ENCODE measurements around the gene UBE3B.

Gene UBE3B

DNA sequence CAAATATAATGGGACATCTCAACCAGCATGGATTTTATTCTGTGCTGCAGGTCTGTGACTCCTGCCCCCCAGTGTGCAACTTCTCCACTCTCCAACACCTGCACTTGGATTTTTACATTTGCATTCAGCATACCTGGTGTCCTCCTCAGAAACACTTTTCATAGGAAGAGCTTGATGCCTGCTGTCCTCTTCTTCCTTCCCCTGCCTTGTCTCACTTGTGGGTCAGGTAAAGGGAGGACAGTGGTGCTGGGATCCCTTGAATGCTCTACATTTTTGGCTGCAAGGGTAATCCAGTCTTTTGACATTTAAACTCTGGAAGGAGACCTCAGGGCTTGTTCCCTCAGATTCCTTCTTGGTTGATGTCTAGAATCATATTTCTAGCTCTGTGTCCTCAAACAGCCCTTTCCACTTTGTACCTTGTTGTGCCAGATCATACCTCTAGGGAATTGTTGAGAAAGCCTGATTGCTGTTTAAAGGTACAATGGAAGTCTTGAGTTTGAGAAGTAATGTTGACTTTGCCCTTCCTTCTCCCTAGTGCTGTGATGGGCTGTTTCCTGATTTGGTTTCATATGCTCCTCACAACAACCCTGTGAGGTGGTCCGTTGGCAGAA, 12.6 kb downstream of the UBE3B start:
- H3K4me1 ChIP-seq (ENCODE audit: control insufficient read depth in 5 of 5, insufficient read depth in 5 of 5, low read length in 5 of 5) = peaks cover 0 to 27% (median 15%) of the 10 kb centered on the region in 5 donors
- H3K36me3 ChIP-seq (ENCODE audit: control insufficient read depth in 5 of 5, insufficient read depth in 5 of 5, low read length in 5 of 5) = peaks cover 42 to 96% (median 91%) of the 10 kb centered on the region in 5 donors
- H3K9ac ChIP-seq (ENCODE audit: low read length in 5 of 5) = no peak overlapping the region

DNA sequence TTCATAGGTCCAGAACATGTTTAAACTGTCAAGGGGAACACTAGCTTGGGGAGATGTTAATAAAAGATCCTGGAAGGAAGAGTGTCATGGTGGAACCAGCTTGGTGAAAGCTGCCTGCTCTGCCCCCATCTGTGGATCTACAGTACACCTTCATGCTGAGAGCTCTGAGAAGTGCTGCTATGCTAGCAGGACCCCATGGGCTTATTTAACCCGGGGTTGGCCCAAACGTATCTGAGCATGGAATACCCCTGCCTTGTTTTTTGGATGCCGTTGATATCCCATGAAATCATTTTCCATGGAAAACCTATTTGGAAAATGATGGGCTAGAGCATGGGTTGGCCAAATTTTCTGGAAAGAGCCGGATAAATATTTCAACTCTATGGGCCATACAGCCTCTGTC, 14.2 kb downstream of the UBE3B start:
- Histone ChIP-seq H3K4me3 (ENCODE audit: low read depth in 1 of 5, low read length in 5 of 5) (no peak overlapping the region), H3K36me3 (ENCODE audit: control insufficient read depth in 5 of 5, insufficient read depth in 5 of 5, low read length in 5 of 5) (peaks cover 38 to 93% (median 86%) of the 10 kb centered on the region in 5 donors)

More for the DNA sequence above, 12.6 kb downstream of the UBE3B start:
- peak overlapping the region; percentile 53 for H3K27ac ChIP-seq (ENCODE audit: low read depth, low read length)
- H3K4me3 ChIP-seq (ENCODE audit: low read depth in 1 of 5, low read length in 5 of 5) = no peak overlapping the region
- H3K27me3 ChIP-seq (ENCODE audit: control insufficient read depth in 5 of 5, insufficient read depth in 4 of 5, low read length in 5 of 5) = no peaks in the 10 kb centered on the region
- H3K9me3 ChIP-seq (ENCODE audit: control insufficient read depth in 5 of 5, low read length in 5 of 5) = no peaks in the 10 kb centered on the region

DNA sequence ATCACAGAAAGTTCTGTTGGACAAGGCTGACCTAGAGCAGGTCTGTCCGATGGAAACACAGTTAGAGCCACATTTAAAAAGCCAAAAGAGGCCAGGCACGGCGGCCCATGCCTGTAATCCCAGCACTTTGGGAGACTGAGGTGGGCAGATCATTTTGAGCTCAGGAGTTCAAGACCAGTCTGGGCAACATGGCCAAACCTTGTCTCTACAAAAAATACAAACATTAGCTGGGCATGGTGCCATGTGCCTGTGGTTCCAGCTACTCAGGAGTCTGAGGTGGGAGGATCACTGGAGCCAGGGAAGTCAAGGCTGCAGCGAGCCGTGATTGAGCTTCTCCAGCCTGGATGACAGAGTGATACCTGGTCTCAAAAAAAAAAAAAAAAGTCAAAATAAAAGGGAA, 14.9 kb downstream of the UBE3B start:
- peaks cover 0 to 27% (median 15%) of the 10 kb centered on the region in 5 donors for H3K4me1 ChIP-seq (ENCODE audit: control insufficient read depth in 5 of 5, insufficient read depth in 5 of 5, low read length in 5 of 5)
- no peak overlapping the region for H3K4me3 ChIP-seq (ENCODE audit: low read depth in 1 of 5, low read length in 5 of 5)
- H3K27me3 ChIP-seq (ENCODE audit: control insufficient read depth in 5 of 5, insufficient read depth in 4 of 5, low read length in 5 of 5) = no peaks in the 10 kb centered on the region
- no peak overlapping the region for H3K9ac ChIP-seq (ENCODE audit: low read length in 5 of 5)
- no peaks in the 10 kb centered on the region for H3K9me3 ChIP-seq (ENCODE audit: control insufficient read depth in 5 of 5, low read length in 5 of 5)
- H3K27ac ChIP-seq (ENCODE audit: low read depth, low read length) = no peak overlapping the region
- H3K36me3 ChIP-seq (ENCODE audit: control insufficient read depth in 5 of 5, insufficient read depth in 5 of 5, low read length in 5 of 5) = peaks cover 38 to 89% (median 81%) of the 10 kb centered on the region in 5 donors

More for the DNA sequence above, 14.2 kb downstream of the UBE3B start:
- Histone ChIP-seq H3K4me1 (ENCODE audit: control insufficient read depth in 5 of 5, insufficient read depth in 5 of 5, low read length in 5 of 5) (peaks cover 0 to 27% (median 15%) of the 10 kb centered on the region in 5 donors), H3K27me3 (ENCODE audit: control insufficient read depth in 5 of 5, insufficient read depth in 4 of 5, low read length in 5 of 5) (no peaks in the 10 kb centered on the region), H3K9ac (ENCODE audit: low read length in 5 of 5) (peak overlapping the region in 1 of 5 donors; percentile 17), H3K9me3 (ENCODE audit: control insufficient read depth in 5 of 5, low read length in 5 of 5) (no peaks in the 10 kb centered on the region), H3K27ac (ENCODE audit: low read depth, low read length) (peak overlapping the region; percentile 53)

DNA sequence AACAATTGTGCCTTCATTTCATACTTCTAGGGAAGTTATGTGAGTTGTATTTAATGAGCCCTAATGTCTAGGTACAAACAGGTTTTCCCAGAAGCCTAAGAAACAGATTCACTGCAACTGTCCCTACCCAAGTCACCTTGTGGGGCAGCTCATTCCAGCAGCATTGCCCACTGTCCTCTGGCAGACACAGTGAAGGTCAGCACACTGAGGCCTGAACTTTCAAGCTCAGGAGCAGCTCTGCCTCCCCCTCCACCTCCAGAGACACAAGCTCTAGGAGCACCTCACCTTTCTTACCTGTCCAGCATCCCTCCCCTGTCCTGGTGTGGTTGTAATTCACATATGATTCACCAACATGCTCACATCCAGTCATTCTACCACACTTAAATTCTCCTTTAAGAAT, 15.7 kb downstream of the UBE3B start:
- Histone ChIP-seq H3K36me3 (ENCODE audit: control insufficient read depth in 5 of 5, insufficient read depth in 5 of 5, low read length in 5 of 5) (peaks cover 37 to 89% (median 81%) of the 10 kb centered on the region in 5 donors), H3K9ac (ENCODE audit: low read length in 5 of 5) (no peak overlapping the region), H3K4me3 (ENCODE audit: low read depth in 1 of 5, low read length in 5 of 5) (no peak overlapping the region), H3K9me3 (ENCODE audit: control insufficient read depth in 5 of 5, low read length in 5 of 5) (no peaks in the 10 kb centered on the region), H3K27me3 (ENCODE audit: control insufficient read depth in 5 of 5, insufficient read depth in 4 of 5, low read length in 5 of 5) (no peaks in the 10 kb centered on the region), H3K27ac (ENCODE audit: low read depth, low read length) (no peak overlapping the region), H3K4me1 (ENCODE audit: control insufficient read depth in 5 of 5, insufficient read depth in 5 of 5, low read length in 5 of 5) (peaks cover 0 to 27% (median 15%) of the 10 kb centered on the region in 5 donors)

DNA sequence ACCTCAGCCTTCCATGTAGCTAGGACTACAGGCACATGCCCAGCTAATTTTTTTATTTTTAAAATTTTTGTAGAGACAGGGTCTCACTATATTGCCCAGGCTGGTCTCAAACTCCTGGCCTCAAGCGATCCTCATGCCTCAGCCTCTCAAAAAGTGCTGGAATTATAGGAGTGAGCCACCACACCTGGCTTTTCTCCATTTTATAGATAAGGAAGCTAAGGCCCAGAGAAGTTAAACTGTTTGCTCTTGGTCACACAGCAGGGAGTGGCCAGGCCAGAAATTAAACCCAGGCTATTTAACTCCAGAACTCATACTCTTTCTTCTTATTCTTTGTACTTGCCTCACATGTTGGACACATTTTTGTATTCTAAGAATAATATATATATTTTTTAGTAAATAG, 16.5 kb downstream of the UBE3B start:
- Histone ChIP-seq H3K27ac (ENCODE audit: low read depth, low read length) (no peak overlapping the region), H3K4me1 (ENCODE audit: control insufficient read depth in 5 of 5, insufficient read depth in 5 of 5, low read length in 5 of 5) (peaks cover 0 to 27% (median 15%) of the 10 kb centered on the region in 5 donors), H3K27me3 (ENCODE audit: control insufficient read depth in 5 of 5, insufficient read depth in 4 of 5, low read length in 5 of 5) (no peaks in the 10 kb centered on the region), H3K36me3 (ENCODE audit: control insufficient read depth in 5 of 5, insufficient read depth in 5 of 5, low read length in 5 of 5) (peaks cover 36 to 89% (median 81%) of the 10 kb centered on the region in 5 donors), H3K4me3 (ENCODE audit: low read depth in 1 of 5, low read length in 5 of 5) (no peak overlapping the region), H3K9me3 (ENCODE audit: control insufficient read depth in 5 of 5, low read length in 5 of 5) (no peaks in the 10 kb centered on the region), H3K9ac (ENCODE audit: low read length in 5 of 5) (no peak overlapping the region)

DNA sequence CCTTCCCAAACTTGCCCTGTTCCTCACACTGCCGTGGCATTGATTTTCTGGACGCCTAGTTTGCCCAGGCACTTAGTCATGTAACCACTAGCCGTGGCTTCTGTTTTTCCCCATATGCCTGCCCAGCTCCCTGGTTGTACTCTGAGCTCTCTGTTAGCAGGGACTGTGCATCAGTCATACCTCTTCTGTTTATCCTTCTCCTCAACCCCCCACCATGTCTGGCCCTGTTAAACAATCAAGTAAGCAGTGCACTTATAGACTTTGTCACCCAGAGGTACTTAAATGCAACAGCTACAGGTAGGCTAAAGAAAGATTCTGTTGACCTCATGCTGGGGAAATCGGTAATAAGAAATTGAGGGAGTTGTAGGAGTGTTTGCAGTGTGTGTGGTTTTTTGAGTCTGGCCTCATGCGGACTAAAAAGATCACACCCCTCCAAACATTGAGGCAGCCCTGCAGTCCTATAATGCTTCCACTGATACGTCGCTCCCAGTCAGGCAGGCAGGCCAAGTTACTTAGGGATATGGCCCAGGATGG, 17.0 kb downstream of the UBE3B start:
- H3K9me3 ChIP-seq (ENCODE audit: control insufficient read depth in 5 of 5, low read length in 5 of 5) = no peaks in the 10 kb centered on the region
- no peak overlapping the region for H3K27ac ChIP-seq (ENCODE audit: low read depth, low read length)
- peaks cover 34 to 89% (median 81%) of the 10 kb centered on the region in 5 donors for H3K36me3 ChIP-seq (ENCODE audit: control insufficient read depth in 5 of 5, insufficient read depth in 5 of 5, low read length in 5 of 5)
- peaks cover 0 to 24% (median 15%) of the 10 kb centered on the region in 5 donors for H3K4me1 ChIP-seq (ENCODE audit: control insufficient read depth in 5 of 5, insufficient read depth in 5 of 5, low read length in 5 of 5)
- no peak overlapping the region for H3K4me3 ChIP-seq (ENCODE audit: low read depth in 1 of 5, low read length in 5 of 5)
- no peak overlapping the region for H3K9ac ChIP-seq (ENCODE audit: low read length in 5 of 5)
- H3K27me3 ChIP-seq (ENCODE audit: control insufficient read depth in 5 of 5, insufficient read depth in 4 of 5, low read length in 5 of 5) = no peaks in the 10 kb centered on the region

DNA sequence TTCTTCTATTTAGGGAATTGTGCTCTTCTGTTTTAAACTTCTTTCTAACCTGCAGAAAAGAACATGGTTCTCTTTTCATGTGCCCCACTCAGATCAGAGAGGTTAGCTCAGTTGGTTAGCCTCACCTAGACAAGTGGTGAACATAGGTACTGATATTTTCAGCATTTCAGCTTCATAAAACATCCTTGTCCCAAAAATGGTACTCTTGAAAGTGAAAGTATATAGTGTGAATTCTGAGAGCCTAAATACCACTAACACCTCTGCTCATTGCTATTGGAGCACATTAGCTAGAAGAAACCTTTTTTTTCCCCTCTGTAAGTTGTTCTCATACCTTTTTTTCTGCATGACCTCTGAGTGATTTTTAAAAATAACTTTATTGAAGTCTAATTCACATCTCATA, 17.6 kb downstream of the UBE3B start:
- H3K27me3 ChIP-seq (ENCODE audit: control insufficient read depth in 5 of 5, insufficient read depth in 4 of 5, low read length in 5 of 5) = no peaks in the 10 kb centered on the region
- H3K9me3 ChIP-seq (ENCODE audit: control insufficient read depth in 5 of 5, low read length in 5 of 5) = no peaks in the 10 kb centered on the region
- H3K36me3 ChIP-seq (ENCODE audit: control insufficient read depth in 5 of 5, insufficient read depth in 5 of 5, low read length in 5 of 5) = peaks cover 37 to 87% (median 81%) of the 10 kb centered on the region in 5 donors
- no peak overlapping the region for H3K27ac ChIP-seq (ENCODE audit: low read depth, low read length)
- peaks cover 0 to 18% (median 10%) of the 10 kb centered on the region in 5 donors for H3K4me1 ChIP-seq (ENCODE audit: control insufficient read depth in 5 of 5, insufficient read depth in 5 of 5, low read length in 5 of 5)
- H3K4me3 ChIP-seq (ENCODE audit: low read depth in 1 of 5, low read length in 5 of 5) = no peak overlapping the region
- H3K9ac ChIP-seq (ENCODE audit: low read length in 5 of 5) = no peak overlapping the region

DNA sequence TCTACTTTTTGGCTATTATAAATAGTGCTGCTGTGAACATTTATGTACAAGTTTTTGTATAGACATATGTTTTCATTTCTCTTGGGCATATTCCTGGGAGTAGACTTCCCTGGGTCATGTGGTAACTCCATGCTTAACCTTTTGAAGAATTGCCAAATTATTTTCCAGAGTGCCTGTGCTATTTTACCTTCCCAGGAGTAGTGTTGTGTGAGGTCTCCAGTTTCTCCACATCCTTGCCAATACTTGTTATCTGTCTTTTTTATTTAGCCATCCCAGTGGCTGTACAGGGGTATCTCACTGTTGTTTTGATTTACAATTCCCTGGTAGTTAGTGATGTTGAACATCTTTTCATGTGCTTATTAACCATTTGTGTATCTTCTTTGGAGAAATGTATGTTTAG, 18.9 kb downstream of the UBE3B start:
- no peak overlapping the region for H3K9ac ChIP-seq (ENCODE audit: low read length in 5 of 5)
- H3K4me1 ChIP-seq (ENCODE audit: control insufficient read depth in 5 of 5, insufficient read depth in 5 of 5, low read length in 5 of 5) = peaks cover 0 to 5% (median 0%) of the 10 kb centered on the region in 5 donors
- H3K27ac ChIP-seq (ENCODE audit: low read depth, low read length) = no peak overlapping the region
- H3K4me3 ChIP-seq (ENCODE audit: low read depth in 1 of 5, low read length in 5 of 5) = no peak overlapping the region
- H3K9me3 ChIP-seq (ENCODE audit: control insufficient read depth in 5 of 5, low read length in 5 of 5) = no peaks in the 10 kb centered on the region
- peaks cover 32 to 89% (median 82%) of the 10 kb centered on the region in 5 donors for H3K36me3 ChIP-seq (ENCODE audit: control insufficient read depth in 5 of 5, insufficient read depth in 5 of 5, low read length in 5 of 5)
- no peaks in the 10 kb centered on the region for H3K27me3 ChIP-seq (ENCODE audit: control insufficient read depth in 5 of 5, insufficient read depth in 4 of 5, low read length in 5 of 5)

DNA sequence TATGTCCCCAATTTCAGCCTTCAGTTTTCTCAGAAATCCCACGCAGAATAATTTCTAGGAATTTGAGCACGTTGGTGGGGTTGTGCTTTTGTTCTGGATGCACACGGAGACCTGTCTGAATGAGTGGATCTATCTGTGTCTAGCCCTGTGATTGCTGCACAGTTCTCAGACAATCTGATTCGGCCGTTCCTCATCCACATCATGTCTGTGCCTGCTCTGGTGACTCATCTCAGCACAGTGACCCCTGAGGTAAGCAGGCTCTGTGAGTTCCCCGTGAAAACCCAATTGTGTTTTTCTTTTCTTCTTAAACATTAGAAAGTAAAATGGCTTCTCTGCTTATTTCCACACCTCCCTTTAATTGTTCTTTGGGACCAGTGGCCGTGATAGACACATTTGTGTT, 20.2 kb downstream of the UBE3B start:
- Histone ChIP-seq H3K27me3 (ENCODE audit: control insufficient read depth in 5 of 5, insufficient read depth in 4 of 5, low read length in 5 of 5) (no peaks in the 10 kb centered on the region), H3K9me3 (ENCODE audit: control insufficient read depth in 5 of 5, low read length in 5 of 5) (no peaks in the 10 kb centered on the region), H3K36me3 (ENCODE audit: control insufficient read depth in 5 of 5, insufficient read depth in 5 of 5, low read length in 5 of 5) (peaks cover 35 to 91% (median 85%) of the 10 kb centered on the region in 5 donors), H3K4me1 (ENCODE audit: control insufficient read depth in 5 of 5, insufficient read depth in 5 of 5, low read length in 5 of 5) (peaks cover 0 to under 1% (median 0%) of the 10 kb centered on the region in 5 donors), H3K4me3 (ENCODE audit: low read depth in 1 of 5, low read length in 5 of 5) (no peak overlapping the region), H3K9ac (ENCODE audit: low read length in 5 of 5) (no peak overlapping the region), H3K27ac (ENCODE audit: low read depth, low read length) (no peak overlapping the region)

DNA sequence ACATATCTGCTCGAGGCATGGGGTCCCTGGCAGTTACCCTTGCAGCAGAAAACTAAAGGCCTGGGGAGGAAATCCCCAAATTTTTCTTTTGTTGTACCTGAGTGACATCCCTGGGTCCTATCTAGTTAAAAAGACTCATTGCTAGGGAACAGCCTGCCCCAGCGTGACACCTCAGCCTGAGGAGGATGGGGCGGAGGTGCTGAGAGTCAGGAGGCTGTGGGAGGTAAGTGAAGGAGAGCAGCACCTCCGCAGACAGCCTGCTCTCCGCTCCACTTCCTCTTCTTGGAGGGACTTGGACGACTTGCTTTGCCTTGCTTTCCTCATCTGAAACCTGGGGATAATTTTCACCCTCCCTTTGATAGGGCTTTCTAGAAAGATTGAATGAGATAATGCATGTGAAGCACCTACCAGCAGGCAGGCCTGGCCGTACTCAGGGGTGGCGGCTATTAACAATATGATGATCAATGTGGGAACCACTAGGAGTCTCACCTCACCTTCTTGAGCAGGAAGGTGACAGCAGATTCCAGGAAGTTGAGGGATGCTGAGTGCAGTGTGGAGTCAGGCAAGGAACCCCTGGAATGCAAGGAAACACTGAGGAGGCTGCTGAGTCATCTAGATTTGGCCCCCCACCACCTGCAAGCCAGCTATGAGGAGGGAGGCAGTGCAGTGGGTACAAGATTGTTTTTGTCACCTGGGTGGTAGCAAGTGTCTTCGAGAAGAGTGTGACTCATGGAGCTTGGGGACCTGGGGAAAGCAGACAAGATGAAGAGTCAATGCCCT, 23.2 kb downstream of the UBE3B start:
- no peaks in the 10 kb centered on the region for H3K27me3 ChIP-seq (ENCODE audit: control insufficient read depth in 5 of 5, insufficient read depth in 4 of 5, low read length in 5 of 5)
- no peak overlapping the region for H3K27ac ChIP-seq (ENCODE audit: low read depth, low read length)
- peaks cover 45 to 91% (median 89%) of the 10 kb centered on the region in 5 donors for H3K36me3 ChIP-seq (ENCODE audit: control insufficient read depth in 5 of 5, insufficient read depth in 5 of 5, low read length in 5 of 5)
- H3K9ac ChIP-seq (ENCODE audit: low read length in 5 of 5) = no peak overlapping the region
- H3K4me1 ChIP-seq (ENCODE audit: control insufficient read depth in 5 of 5, insufficient read depth in 5 of 5, low read length in 5 of 5) = peaks cover 0 to 6% (median 0%) of the 10 kb centered on the region in 5 donors
- H3K4me3 ChIP-seq (ENCODE audit: low read depth in 1 of 5, low read length in 5 of 5) = no peak overlapping the region
- no peaks in the 10 kb centered on the region for H3K9me3 ChIP-seq (ENCODE audit: control insufficient read depth in 5 of 5, low read length in 5 of 5)

Measured in subcutaneous abdominal adipose tissue (tissue), 5 donors.